B cell (primary cell): ENCODE data around the gene PCSK7. TPM values are rescaled to one million over a fixed set of nuclear protein-coding genes. Genes with fewer than 3 reads are reported as not detected.

Experiments
- ATAC-seq: fragments of 200-7000 bp; cut with Tn5 transposase; one replicate; pipeline ENCODE4 v1.10.0; 2021; ENCODE audit warnings: low read depth, mild to moderate bottlenecking, moderate number of reproducible peaks, moderate library complexity
- CTCF ChIA-PET: fragments of 350-600 bp; sonication (Branson Sonifier 250); formaldehyde crosslinking; loops from one replicate; lab custom pipeline; 2021; ENCODE audit warnings: antibody characterized with exemption, inconsistent platforms; lab: Charles Lee
- POLR2A ChIA-PET: fragments of 350-600 bp; sonication (Branson Sonifier 250); formaldehyde crosslinking; loops from one replicate; lab custom pipeline; 2021; ENCODE audit warnings: antibody characterized with exemption; lab: Charles Lee
- DNase-seq: peaks from one replicate; pipeline ENCODE4 v3.0.0; 2013
- H2AFZ ChIP-seq: 2 replicates; pipeline ENCODE4 v1.6.1; 2012; ENCODE audit warnings: mild to moderate bottlenecking, low read depth, low read length; ENCODE audit not compliant: insufficient read depth, poor library complexity, severe bottlenecking
- H3K27ac ChIP-seq, 2 donors: 1 replicate in 1 of 2; 2 replicates in 1 of 2; pipeline ENCODE4 v1.5.1; 2012 to 2013; ENCODE audit warnings: low read length in 2 of 2, mild to moderate bottlenecking in 2 of 2, moderate library complexity in 1 of 2
- H3K27me3 ChIP-seq, 4 experiments: fragments of 200-600 bp in 1 of 4; sonication (generic) in 1 of 4; replicated peaks in 1 of 4; 1 replicate in 2 of 4; 2 replicates in 2 of 4; pipeline versions ENCODE4 v1.6.1 to v1.7.0; 2013 to 2016; ENCODE audit warnings: low read length in 3 of 4, mild to moderate bottlenecking in 2 of 4, mixed read lengths in 1 of 4, moderate library complexity in 1 of 4; ENCODE audit not compliant: insufficient read depth in 4 of 4, control insufficient read depth in 3 of 4; ENCODE audit errors: control extremely low read depth in 1 of 4
- H3K36me3 ChIP-seq, 2 experiments: replicated peaks in 1 of 2; 1 replicate in 1 of 2; 2 replicates in 1 of 2; pipeline versions ENCODE4 v1.6.1 to v1.7.1; 2013; ENCODE audit warnings: low read length in 1 of 2; ENCODE audit not compliant: insufficient read depth in 2 of 2, control insufficient read depth in 1 of 2; ENCODE audit errors: control extremely low read depth in 1 of 2, extremely low read depth in 1 of 2
- H3K4me1 ChIP-seq, 2 donors: fragments of 200-600 bp in 1 of 2; sonication (generic) in 1 of 2; 1 replicate in 1 of 2; 2 replicates in 1 of 2; pipeline versions ENCODE4 v1.5.1 to v1.6.1; 2013 to 2017; ENCODE audit warnings: low read length in 2 of 2; ENCODE audit not compliant: control insufficient read depth in 2 of 2, insufficient read depth in 2 of 2
- H3K4me2 ChIP-seq: replicated peaks from 2 replicates; pipeline ENCODE3; 2012; ENCODE audit warnings: mild to moderate bottlenecking, low read depth, low read length; ENCODE audit not compliant: poor library complexity, severe bottlenecking
- H3K4me3 ChIP-seq, 5 experiments: fragments of 200-600 bp in 1 of 5; sonication (generic) in 1 of 5; 1 replicate in 3 of 5; 2 replicates in 2 of 5; pipeline versions ENCODE4 v1.5.1 to v1.7.0; 2011 to 2016; ENCODE audit warnings: low read length in 4 of 5, mild to moderate bottlenecking in 4 of 5, low read depth in 2 of 5, control low read depth in 1 of 5, moderate library complexity in 1 of 5; ENCODE audit not compliant: insufficient read depth in 1 of 5; ENCODE audit errors: control extremely low read depth in 1 of 5, extremely low read depth in 1 of 5
- H3K79me2 ChIP-seq: fragments of 200-600 bp; sonication (generic); one replicate; pipeline ENCODE4 v1.6.0; 2016; ENCODE audit warnings: low read length; ENCODE audit not compliant: control insufficient read depth, insufficient read depth
- H3K9ac ChIP-seq: fragments of 200-600 bp; sonication (generic); 2 replicates; pipeline ENCODE4 v1.6.1; 2017; ENCODE audit warnings: mild to moderate bottlenecking, low read length, moderate library complexity
- H3K9me3 ChIP-seq, 3 donors: one replicate each; pipeline versions ENCODE4 v1.6.1 to v1.7.1; 2013; ENCODE audit warnings: low read length in 2 of 3; ENCODE audit not compliant: control insufficient read depth in 2 of 3, insufficient read depth in 1 of 3; ENCODE audit errors: control extremely low read depth in 1 of 3
- H4K20me1 ChIP-seq: 2 replicates; pipeline ENCODE4 v1.6.0; 2012; ENCODE audit warnings: mild to moderate bottlenecking, low read length; ENCODE audit not compliant: insufficient read depth, control insufficient read depth, poor library complexity, severe bottlenecking
- H3K27ac Mint-ChIP-seq: one replicate; pipeline ENCODE4 v1.8.0; 2021; ENCODE audit warnings: mixed read lengths
- H3K27me3 Mint-ChIP-seq: one replicate; pipeline ENCODE4 v1.8.0; 2021; ENCODE audit warnings: mixed read lengths
- H3K4me1 Mint-ChIP-seq: one replicate; pipeline ENCODE4 v1.8.0; 2021; ENCODE audit warnings: mixed read lengths
- H3K4me3 Mint-ChIP-seq: one replicate; pipeline ENCODE4 v1.8.0; 2021; ENCODE audit warnings: mixed read lengths
- H3K9me3 Mint-ChIP-seq: one replicate; pipeline ENCODE4 v1.8.0; 2022; ENCODE audit warnings: mixed read lengths; ENCODE audit not compliant: insufficient read depth
- EZH2 ChIP-seq: IDR thresholded peaks from 2 replicates; pipeline ENCODE4 v1.6.1; 2012; ENCODE audit warnings: borderline replicate concordance, low read depth, mild to moderate bottlenecking, moderate library complexity, low read length; ENCODE audit not compliant: insufficient read depth, poor library complexity, severe bottlenecking
- WGBS: methylation state at CpG from one replicate; pipeline ENCODE4 v1.1.5; 2013; ENCODE audit warnings: missing lambda C conversion rate; ENCODE audit not compliant: insufficient coverage; 5-methylcytosine and 5-hydroxymethylcytosine counted together
- intact Hi-C: fragments of 100-400 bp; cut with micrococcal nuclease; formaldehyde crosslinking; loops from one replicate; pipeline ENCODE4 v1.10.0; 2022
- polyA plus RNA-seq: library from polyadenylated mRNA; depleted of rRNA; stranded (reverse); fragments of >200 nt; gene quantifications from 2 replicates; pipeline ENCODE4 v1.2.3, GENCODE V29; 2012
- total RNA-seq, 2 donors: library from RNA; stranded (reverse); fragments of 120-200 nt in 1 of 2; gene quantifications; 1 replicate in 1 of 2; 2 replicates in 1 of 2; pipeline versions ENCODE4 v1.2.3 to v1.2.4, GENCODE V29; 2013 to 2022
- TF ChIP-seq, protein P1 (sequence below): fragments of 200-600 bp; IDR thresholded peaks from one replicate; pipeline ENCODE4 v1.8.0; 2022; ENCODE audit warnings: antibody characterized with exemption, mild to moderate bottlenecking

Gene PCSK7
- total and polyA plus RNA-seq, 2 donors (not counting 1 experiment from before 2014, with no cell fraction given): 203 to 283 TPM

- H3K9me3 ChIP-seq: peaks cover 0 to 1% (median 0%) of the 10 kb centered on the region in 3 donors
- H3K9ac ChIP-seq: no peak overlapping the region
- H3K9me3 Mint-ChIP-seq: no peaks in the 10 kb centered on the region
- H4K20me1 ChIP-seq: peaks cover 8% of the 10 kb centered on the region
- intact Hi-C loops: loop anchor here (1.0 kb wide), 3 partner anchors 45 to 346 kb away; no protein-coding TSS in a partner anchor
- WGBS: 87% methylated on average over 11 of the region's 19 CpGs
- peak overlapping the region; percentile 74 for H3K27ac Mint-ChIP-seq
- H3K4me1 Mint-ChIP-seq: peaks cover 35% of the 10 kb centered on the region
- TF ChIP-seq, protein P1, sequence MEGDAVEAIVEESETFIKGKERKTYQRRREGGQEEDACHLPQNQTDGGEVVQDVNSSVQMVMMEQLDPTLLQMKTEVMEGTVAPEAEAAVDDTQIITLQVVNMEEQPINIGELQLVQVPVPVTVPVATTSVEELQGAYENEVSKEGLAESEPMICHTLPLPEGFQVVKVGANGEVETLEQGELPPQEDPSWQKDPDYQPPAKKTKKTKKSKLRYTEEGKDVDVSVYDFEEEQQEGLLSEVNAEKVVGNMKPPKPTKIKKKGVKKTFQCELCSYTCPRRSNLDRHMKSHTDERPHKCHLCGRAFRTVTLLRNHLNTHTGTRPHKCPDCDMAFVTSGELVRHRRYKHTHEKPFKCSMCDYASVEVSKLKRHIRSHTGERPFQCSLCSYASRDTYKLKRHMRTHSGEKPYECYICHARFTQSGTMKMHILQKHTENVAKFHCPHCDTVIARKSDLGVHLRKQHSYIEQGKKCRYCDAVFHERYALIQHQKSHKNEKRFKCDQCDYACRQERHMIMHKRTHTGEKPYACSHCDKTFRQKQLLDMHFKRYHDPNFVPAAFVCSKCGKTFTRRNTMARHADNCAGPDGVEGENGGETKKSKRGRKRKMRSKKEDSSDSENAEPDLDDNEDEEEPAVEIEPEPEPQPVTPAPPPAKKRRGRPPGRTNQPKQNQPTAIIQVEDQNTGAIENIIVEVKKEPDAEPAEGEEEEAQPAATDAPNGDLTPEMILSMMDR: peak; percentile 84
- no peak for TF ChIP-seq EZH2
- H3K79me2 ChIP-seq: peaks cover 75% of the 10 kb centered on the region
- no peak overlapping the region for H2AFZ ChIP-seq
- ATAC-seq: peak; percentile 70
- no peak overlapping the region for H3K4me2 ChIP-seq
- H3K4me1 ChIP-seq: peaks cover 26 to 37% of the 10 kb centered on the region in 2 donors
- no peaks in the 10 kb centered on the region for H3K27me3 ChIP-seq
- POLR2A ChIA-PET: interaction anchor here (0.6 to 2.7 kb wide), 6 partner anchors 26 to 129 kb away, joined by 3 to 12 read pairs (median 3); partner anchors contain the start of genes SIDT2 and SIK3
- H3K27me3 Mint-ChIP-seq: no peaks in the 10 kb centered on the region
- peaks cover 8 to 82% of the 10 kb centered on the region in 2 experiments for H3K36me3 ChIP-seq
- no peak overlapping the region for H3K4me3 Mint-ChIP-seq
- CTCF ChIA-PET: interaction anchor here (0.6 to 19.9 kb wide), 43 partner anchors 8 to 1830 kb away, joined by 3 to 309 read pairs (median 4); partner anchors contain the start of genes APOA5, PAFAH1B2, SIDT2 and ZPR1
- peak; percentile 86 for DNase-seq
- H3K27ac ChIP-seq: no peak overlapping the region
- no peak overlapping the region for H3K4me3 ChIP-seq
These were observed 5.2 kb downstream of the PCSK7 start for GRCh38 chr11:117226388-117227385.
